ENCODE data around the gene ANKS3.
A peak's percentile ranks its signal among the peaks of the same experiment; 100 is the strongest.
"Not testable (repeated sequence)": the region's sequence is repeated elsewhere in the genome, so short reads cannot be mapped to it uniquely, and the experiment has no call there.

The ANKS3 gene

DNA sequence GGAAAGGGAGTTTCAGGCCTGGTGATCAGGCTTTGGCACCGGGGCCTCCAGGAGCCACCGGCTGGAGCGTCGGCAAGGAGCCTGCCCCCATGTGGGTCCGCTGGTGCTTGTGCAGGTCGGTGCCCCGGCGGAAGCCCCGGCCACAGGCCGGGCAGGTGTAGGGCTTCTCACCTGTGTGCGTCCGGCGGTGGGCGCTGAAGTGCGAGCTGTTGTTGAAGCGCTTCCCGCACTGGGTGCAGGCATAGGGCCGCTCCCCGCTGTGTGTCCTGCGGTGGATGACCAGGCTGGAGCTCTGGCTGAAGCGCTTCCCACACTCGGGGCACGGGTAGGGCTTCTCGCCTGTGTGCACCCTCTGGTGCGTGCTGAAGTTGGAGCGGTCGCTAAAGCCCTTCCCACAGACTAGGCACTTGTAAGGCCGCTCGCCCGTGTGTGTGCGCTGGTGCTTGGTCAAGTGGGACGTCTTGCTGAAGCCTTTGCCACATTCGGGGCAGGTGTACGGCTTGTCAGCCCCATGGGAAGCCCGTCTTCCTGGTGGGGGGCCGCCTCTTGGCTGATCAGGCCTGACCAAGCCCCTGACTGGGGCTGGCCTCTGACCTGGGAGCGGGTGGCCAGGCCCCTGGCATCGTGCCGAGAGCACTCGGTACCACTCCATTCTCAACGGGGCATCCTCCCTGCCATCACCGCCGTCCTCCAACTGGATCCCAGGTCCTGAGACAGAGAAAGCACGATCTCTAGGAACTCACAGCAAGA is 18.5 kb upstream of the ANKS3 start:
- no peak for DNase-seq

DNA sequence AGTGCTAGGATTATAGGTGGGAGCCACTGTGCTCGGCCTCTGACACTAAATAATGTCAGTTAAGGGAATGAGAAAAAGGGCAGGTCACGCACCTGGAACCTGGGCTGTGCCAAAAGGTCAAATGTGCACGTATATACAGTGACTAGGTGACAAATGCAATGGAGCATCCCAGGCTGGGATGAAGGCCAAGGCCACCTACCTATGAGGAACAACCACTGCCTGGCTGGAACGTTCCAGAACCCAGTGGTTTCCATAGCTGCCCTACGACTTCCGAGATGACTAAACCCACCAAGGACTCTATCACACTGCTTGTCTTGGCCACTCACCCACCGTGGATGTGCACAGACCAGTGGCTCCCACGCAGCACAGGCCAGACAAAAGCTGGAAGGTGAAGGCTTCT is 16.8 kb upstream of the ANKS3 start:
- DNase-seq, result no peak

DNA sequence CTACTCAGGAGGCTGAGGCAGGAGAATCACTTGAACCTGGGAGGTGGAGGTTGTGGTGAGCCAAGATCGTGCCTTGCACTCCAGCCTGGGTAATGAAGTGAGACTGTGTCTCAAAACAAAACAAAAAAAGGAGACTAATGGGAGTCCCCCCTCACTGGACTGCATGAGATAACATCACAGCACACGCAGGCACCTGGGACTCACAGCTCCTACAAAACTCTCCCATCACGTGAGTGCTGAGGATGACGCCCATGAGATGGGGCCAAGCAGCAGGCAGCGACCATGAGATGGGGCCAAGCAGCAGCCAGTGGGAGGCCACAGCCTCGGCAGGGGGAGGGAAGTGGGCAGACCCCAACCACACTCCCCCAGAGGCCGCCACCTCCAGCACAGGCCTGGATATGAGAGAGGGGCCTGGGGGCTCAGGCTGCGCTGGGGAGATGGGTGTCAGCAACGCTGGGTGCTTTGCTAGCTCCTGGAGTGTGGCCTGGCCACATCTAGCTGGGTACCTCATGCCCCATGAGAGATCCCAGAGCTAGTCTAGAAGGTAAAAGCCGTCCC is 15.7 kb upstream of the ANKS3 start:
- DNase-seq, result no peak

DNA sequence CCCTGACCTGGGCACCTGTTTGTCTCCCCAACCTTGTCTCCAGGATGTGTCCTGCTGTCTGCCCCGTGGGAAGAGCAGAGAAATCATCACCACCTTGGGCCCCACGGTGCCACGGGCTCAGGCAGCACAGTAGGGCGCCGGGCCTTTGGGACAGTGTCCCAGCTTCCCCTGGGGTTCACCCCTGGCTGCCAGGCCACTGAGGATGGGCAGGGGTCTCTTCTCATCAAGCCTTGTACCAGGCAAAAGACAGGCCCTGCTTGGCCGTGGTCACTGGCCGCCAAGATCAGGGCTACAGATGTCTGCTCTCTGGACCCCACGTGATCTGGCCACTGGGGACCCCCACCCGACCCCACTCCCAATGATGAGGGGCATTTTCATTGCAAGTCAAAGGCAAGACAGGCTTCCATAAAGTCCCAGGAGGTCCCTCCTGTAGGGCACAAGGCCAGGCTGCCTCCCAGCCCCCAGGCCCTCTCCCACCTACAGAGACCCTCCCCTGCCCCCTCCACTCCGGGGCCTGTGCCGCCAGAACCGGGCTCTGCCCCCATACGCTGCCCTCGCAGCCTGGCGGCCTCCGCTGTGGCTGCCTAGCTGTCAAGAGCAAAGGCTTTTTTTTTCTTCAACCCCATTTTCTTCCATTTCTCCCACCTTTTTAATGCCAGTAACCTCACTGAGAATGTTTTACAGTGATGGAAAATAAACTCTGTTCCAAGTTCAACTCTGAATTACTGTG is 14.8 kb upstream of the ANKS3 start:
- no peak for DNase-seq

DNA sequence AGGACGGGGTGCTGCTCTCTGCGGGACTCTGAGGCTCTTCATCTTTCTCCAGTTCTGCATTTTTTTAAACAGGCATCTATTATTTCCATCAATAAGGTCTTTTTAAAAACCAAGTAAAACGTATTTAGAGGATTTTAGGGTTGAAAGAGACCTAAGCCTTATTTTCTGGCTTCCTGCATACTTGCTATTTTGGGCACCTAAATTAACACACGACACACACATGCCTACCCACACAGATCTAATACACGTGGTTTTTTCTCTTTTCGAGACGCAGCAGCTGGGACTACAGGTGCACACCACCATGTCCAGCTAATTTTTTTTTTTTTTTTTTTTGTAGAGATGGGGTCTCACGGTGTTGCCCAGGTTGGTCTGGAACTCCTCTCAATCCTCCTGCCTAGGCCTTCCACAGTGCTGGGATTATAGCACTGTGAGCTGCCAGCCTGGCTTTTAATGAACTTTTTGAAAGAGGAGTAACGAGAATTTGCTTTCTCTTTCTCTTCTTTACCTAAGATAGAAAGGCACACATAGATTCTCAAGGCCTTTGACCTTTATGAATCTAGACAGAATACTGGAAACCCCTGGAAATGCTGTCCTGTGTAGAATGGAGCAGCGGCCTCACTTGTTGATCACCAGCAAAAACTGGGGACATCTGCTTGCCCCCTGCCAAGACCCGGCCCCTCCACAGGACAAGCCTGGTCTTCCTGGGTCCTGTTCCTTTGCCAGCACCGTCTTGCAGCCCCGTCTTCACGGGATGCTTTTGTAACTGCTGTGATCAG is 14.0 kb upstream of the ANKS3 start:
- no peak for DNase-seq

DNA sequence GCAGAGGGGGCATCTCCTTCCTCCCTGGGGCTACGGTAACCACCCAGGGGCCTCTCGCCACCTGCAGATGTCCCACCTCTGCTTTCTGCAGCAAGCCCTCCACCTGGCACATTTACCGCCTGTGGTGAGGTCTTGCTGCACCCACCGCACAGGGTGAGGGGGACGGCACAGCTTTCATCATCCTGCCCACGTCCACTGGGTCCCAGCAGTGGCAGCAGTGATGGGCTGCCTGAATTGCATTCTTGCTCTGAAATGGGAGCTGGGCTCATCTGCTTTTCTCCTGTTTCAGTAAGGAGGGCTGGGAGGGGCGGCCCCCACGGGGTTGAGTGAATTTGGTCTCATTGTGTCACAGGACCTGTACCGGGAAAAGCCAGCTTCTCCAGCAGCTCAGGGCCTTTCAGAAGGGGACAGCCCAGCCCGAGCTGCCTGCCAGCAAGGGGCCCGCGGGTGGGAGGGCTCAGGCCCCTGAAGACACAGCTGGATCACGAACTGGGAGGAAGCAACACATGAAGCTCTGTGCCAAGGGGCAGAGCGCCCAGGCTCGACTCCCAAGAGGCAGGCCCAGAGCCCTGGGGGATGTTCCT is 13.0 kb upstream of the ANKS3 start:
- DNase-seq, result no peak

DNA sequence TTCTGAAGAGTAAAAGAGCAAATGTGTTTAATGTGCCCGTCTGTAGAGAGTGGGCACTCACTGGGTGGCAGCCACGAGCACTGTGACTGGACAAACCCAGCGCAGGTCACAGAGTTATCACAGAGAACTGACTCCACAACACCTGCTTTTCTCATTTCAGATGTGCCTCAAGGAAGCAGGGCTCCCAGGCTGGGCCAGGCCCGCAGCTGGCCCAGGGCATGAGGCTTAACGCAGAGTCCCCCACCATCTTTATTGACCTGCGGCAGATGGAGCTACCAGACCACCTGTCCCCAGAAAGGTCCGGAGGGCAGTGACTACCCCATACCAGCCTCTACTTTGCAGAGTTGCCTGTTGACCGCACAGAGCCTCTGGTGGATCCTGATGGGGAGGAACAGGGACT is 12.1 kb upstream of the ANKS3 start:
- DNase-seq, result no peak

DNA sequence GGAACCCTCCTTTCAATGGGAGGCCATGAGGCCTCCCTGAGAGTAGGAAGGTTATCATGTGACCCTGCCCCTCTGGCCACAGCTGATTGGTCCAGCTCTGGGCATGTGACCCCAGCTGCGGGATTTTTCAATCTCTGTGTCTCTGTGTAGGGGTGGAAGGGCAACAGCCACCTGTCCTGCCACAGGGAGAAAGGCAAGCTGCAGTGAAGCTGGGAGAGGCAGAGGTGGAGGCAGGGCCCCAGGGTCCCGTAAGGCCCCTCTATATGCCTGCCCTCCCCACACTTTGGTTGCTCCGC is 11.2 kb upstream of the ANKS3 start:
- no peak for DNase-seq

DNA sequence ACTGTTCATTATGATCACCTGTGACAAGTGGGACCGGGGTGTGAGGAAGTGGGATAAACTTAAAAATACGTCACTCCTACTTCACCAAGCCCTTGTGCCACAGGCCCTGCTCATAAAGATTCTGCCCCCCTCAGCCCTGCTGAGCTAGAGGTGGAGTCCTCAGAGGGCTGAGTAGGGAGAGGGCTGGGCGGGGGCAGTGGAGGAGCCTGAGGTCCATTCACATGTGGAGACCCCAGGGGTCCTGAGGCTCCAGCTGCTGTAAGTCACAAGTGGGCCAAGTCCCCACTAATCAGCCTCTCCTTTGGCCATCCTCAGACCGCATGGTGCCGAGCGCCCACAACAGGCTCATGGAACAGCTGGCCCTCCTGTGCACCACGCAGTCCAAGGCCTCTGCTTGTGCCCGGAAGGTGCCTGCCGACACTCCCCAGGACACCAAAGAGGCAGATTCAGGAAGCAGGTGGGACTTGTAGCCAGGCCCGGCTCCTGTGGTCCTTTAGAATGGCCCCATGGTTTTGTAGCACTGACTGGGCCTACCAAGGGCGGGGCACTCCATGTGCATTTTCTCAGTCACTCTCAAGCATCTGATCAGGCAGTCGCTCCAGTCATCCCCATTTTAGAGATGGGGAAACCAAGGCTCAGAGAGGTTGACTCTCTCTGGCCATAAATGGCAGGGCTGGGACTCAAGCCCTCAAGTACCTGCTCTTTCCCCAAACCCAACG is 10.6 kb upstream of the ANKS3 start:
- no peak for DNase-seq

DNA sequence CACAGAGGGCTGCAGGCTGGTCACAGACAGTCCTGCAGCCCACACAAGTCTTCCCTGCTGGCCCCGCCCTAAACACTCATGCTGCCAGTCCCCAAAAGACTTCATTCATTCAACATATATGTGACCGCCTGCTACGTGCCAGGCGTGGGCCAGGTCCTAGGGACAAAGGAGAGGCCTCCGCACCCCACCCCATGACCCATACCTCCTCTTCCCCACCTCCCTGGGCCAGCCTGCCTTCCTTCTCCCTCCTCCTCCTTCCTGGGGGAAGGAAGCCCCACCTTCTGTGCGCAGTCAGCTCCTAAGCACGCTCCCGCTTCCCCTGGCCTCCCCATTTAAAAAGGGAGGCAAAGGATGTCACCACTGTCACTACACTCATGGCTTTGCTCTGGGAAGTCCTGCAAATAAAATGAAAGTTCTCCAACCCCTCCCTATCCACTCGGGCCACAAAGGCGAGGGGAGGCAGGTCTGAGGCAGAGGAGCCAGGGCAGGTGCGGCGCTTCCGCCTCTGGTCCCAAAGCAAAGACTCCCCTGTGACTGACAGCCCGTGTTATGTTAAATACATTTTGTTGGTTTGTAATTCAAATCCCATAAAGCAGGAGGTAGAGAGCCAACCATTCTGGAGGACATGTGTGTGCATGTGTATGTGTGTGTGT is 9.3 kb upstream of the ANKS3 start:
- no peak for DNase-seq

DNA sequence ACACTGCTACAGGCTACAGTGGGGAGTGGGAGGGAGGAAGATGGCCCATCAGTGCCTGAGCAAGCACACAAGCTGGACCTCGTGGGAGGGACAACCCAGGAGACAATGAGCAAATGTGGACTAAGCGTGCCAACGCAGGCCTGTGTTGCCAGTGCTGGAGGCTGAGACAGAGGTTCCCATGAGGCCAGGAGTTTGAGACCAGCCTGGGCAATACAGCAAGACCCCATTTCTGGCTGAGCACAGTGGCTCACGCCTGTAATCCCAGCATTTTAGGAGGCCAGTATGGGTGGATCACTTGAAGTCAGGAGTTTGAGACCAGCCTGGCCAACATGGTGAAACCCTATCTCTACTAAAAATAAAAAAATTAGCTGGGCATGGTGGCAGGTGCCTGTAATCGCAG is 4.3 kb upstream of the ANKS3 start:
- DNase-seq, result not testable (repeated sequence)

DNA sequence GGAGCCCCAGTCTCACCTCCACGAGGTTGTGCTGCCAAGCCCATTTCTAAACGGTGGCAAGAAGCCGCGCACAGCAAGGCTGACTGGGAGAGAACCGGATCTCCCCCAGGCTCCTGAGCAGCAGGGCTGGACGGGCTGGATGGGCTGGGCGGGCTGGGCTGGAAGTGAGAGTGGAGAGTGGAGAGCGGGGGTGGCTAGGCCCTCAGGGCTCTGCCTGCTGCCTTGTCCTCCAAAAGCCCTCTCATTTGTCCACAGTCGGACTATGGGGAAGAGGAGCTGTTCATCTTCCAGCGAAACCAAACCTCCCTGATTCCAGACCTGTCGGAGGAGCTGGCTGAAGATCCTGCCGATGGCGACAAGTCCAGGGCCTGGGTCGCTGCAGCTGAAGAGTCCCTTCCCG is 3.5 kb upstream of the ANKS3 start:
- DNase-seq, result no peak

DNA sequence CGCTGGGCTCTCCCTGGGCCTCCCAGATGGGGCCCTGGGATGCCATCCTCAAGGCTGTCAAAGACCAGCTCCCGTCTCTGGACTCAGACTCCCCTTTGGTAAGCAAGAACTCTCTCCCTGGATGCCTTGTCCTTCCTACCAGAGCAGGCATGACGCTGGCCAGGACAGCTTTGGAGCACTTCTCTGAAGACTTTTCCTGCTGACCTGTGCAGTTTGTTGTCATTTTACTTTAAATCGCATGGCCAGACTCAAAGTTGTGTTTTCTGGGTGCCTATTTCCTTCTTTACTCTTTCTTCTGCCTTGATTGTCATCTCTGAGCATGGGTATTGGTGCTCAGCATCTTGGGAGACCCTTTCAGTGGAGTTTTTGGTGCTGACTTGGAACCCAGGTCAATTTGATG is 2.5 kb upstream of the ANKS3 start:
- no peak for DNase-seq

DNA sequence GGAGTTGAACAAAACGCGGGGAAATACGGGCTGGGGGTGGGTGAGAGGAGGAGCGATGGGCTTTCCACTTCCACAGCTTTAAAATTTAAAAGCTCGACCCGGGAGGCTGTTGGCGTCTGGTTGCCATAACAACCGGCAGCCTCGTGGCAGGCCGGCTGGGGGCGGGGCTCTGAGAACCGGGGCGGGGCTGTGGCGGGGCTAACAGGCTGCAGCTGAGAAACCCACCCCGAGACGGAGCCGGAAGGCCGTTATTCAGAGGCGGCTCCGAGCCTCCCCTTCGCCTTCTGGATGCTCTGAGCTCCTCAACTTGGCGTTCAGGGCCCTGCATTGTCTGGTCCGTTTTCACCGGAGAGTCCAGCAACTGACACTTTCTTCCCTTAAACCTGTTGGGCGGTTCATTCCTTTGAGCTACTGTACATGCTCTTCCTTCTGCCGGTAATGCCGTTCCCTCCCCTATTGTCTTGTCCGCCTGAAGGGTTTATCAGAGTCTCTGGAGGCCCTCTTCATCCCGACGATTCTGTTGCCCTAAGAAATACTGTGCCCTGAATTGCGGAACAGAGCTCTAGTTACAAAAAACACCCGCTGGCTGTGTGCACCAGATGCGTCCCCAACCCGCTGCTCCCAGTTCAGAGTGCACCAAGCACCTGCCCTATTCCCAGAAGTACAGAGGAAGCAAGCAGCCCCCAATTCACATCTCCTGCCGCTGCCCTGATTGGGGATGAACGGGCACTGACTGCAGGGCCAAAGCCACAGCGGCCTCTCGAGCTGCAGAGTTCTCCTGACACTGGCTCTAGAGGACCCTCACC is 862 bp upstream of the ANKS3 start:
- DNase-seq, result peak; percentile 67

DNA sequence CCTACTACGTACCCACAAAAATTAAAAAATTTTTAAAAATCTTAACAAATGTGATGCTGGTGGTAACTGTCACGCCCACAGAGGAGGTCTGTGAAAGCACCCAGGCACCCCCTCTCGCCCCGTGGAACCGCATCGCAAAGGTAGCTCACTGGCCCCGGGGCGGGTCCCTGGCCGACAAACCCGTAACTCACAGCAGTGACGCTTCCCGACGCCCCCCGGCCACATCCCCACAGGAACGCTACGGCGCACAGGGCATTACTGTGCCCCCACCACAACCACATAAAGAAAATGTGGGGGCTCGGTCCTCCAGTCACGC is 366 bp downstream of the ANKS3 start:
- no peak for DNase-seq

DNA sequence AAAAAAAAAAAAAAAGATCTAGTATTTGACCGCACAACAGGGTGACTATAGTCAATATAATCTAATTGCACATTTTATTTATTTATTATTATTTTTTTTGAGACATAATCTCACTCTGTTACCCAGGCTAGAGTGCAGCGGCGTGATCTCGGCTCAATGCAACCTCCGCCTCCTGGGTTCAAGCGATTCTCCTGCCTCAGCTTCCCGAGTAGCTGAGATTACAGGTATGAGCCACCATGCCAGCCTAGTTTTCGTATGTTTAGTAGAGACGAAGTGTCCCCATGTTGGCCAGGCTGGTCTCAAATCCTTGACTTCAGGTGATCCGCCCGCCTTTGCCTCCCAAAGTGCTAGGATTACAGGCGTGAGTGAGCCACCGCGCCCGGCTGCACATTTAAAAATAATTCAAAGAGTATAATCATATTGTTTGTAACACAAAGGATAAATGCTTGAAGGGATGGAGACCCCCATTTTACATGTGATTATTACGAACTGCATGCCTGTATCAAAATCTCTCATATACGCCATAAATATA is 794 bp downstream of the ANKS3 start:
- DNase-seq, result no peak

DNA sequence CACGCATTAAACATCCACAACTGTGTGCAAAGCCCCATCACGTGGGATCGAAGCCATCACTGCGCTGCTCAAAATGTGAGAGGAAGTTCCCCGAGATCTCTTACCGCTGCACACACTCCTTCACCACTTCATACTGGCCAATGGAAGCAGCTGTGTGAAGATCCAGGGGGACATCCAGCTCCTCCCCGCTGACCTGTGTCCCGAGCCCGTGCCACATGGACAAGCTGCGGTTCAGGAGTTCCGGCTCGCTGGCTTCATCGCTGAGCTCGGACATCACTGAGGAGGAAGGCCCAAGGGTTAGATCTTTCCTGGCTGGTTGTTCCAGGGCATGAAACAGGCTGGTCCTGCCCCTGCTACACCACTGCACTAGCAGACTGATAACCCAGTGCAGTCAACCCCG is 4.2 kb downstream of the ANKS3 start:
- no peak for DNase-seq

DNA sequence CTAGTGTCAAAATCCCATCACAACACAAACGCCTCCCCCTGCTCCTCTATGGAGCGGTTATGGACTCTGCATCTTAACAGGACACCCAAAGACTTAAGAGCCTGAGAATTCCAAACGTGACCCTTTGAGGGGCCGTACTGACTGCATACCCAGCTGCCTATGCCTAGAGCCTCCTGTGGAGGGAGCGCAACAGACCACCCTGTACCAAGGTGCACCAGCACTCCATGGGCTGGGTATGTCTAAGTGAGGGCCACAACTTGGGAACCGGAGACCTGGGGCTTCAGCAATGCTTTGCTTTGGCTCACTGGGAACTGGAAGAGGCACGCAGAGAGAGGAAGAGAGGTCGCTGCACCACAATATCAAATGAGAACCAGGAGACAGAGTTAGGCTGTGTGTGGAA is 5.4 kb downstream of the ANKS3 start:
- DNase-seq, result no peak

DNA sequence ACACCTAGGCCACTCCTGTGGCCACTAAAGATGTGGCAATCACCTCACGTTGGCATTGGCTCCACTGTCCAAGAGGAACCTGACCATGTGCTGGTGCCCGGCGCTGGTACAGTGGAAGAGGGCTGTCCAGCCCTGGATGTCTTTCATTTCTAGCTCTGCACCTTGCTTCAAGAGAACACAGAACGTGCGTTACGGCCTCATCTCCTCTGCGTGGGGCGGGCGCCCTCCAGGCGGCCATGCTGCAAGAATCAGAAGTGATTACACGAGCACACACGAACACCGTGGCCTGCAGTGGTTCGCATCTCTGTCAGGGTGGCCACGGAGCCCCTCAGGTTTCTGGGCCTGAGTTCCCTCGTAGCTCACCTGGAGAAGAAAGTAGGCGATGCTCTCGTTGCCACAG is 7.5 kb downstream of the ANKS3 start:
- DNase-seq, result no peak

DNA sequence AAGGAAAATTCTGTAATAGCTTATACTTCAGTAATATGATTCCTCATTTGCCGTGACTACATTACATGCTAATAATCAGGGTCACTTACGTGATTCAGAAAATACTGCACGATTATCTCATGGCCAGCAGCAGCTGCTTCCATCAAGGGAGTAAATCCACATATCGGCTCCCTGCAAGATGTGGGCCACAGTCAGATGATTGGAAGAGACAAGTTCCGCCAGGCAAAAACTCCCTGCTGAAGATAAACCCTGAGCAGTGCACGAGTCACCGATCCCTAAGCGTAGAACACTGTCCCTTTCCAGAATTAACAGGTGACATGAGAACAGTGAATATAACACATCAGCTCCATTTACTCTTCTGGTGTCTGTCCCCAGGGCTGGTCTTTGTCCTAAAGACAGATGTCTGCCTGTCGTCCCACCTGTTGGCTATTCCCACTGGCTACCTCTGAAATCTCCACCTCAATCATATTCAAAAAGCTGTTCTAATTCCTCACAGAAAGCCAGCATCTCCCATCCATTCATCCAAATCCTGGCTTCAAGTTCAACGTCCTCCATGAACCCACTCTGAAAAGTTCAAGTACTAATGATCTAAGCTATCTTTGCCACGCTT is 9.3 kb downstream of the ANKS3 start:
- no peak for DNase-seq
